Lower leg skin (tissue), 3 donors: ENCODE data around the gene LRRC74B.

Source experiments
- CTCF ChIP-seq, 3 donors: fragments of 450-650 bp; IDR thresholded peaks; one replicate each; pipeline ENCODE4 v1.5.1; 2016; ENCODE audit warnings: antibody characterized with exemption in 3 of 3, mild to moderate bottlenecking in 3 of 3, moderate library complexity in 2 of 3
- POLR2A ChIP-seq, 2 donors: fragments of 450-650 bp; IDR thresholded peaks; one replicate each; pipeline ENCODE4 v1.6.1; 2016 to 2017; ENCODE audit warnings: antibody characterized with exemption in 2 of 2, mild to moderate bottlenecking in 1 of 2, moderate library complexity in 1 of 2

GRCh38 chr22:20997536-20998257 lies 48.0 kb upstream of the LRRC74B start:
- TF ChIP-seq CTCF (IDR thresholded peaks at IDR 0.05) (no peak), POLR2A (IDR thresholded peaks at IDR 0.05) (no peak)
